ENCODE measurements around the gene SPSB3.

The SPSB3 gene

GRCh38 chr16:1765826-1766225, 16.5 kb downstream of the SPSB3 start:
- no peak for DNase-seq

- DNase-seq: no peak
These were observed 17.4 kb downstream of the SPSB3 start for GRCh38 chr16:1764971-1765370.

DNA sequence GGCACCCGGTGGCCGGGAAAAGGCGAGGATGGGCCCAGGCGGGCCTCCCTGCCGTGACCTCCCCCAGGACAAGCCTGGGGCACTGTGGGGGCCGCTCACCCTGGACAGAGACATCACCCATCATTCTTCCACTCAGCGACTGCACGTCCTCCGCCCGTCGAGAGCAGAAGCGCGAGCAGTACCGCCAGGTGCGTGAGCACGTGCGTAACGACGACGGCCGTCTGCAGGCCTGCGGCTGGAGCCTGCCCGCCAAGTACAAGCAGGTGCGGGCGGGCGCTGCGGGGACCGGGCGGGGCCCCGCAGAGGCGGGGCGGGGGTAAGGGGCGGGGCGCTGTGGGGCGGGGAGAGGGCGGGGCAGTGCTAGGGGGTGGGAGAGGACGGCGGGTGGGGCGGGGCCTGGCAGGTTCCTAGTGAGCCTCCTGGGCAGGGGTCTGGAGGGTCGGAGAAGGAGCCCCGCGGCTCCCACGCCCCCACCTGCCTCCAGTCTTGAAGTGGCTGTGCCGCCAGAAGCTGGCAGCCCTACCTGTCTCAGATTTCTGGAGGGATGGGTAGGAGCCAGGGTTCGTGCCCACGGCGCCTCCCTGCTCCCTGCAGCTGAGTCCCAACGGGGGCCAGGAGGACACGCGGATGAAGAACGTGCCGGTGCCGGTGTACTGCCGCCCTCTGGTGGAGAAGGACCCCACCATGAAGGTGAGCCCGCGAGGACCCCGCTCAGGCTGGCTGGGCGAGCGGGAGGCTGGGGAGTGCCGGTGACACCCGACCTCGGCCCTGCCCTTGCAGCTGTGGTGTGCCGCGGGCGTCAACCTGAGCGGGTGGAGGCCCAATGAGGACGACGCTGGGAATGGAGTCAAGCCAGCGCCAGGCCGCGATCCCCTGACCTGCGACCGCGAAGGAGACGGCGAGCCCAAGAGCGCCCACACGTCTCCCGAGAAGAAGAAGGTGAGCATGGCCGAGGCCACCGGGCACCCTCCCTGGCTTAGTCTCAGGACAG, 18.6 kb downstream of the SPSB3 start:
- peak in 3 of 51 donors; percentile 16 to 27 (median 16) for DNase-seq

GRCh38 chr16:1762879-1763520, 19.4 kb downstream of the SPSB3 start:
- DNase-seq: no peak

DNA sequence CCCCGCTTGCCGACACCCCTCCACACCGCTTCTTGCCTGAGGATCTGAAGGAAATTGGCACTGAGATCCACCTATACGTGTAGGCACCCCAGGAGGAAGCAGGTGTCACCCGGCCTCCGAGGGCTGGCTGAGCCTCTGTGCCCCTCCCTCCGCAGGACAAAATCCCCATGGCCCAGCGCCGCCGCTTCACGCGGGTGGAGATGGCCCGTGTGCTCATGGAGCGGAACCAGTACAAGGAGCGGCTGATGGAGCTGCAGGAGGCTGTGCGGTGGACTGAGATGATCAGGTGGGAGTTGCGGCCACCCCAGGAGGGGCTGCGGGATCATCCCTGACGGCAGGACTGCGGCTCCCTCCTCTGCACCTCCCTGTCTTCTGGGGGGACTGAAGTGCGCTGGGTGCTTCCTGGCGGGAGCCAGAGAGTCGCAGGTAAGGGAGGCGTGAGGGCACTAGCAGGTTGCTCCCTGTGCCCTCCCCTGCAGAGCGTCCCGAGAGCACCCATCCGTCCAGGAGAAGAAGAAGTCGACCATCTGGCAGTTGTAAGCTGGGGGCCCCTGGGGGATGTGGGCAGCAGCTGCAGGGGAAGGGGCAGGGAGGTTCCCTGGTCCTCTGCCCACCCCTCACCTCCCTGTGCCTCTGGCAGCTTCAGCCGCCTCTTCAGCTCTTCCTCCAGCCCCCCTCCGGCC, 20.0 kb downstream of the SPSB3 start:
- no peak for DNase-seq

GRCh38 chr16:1761751-1762150, 20.6 kb downstream of the SPSB3 start:
- DNase-seq: no peak

DNA sequence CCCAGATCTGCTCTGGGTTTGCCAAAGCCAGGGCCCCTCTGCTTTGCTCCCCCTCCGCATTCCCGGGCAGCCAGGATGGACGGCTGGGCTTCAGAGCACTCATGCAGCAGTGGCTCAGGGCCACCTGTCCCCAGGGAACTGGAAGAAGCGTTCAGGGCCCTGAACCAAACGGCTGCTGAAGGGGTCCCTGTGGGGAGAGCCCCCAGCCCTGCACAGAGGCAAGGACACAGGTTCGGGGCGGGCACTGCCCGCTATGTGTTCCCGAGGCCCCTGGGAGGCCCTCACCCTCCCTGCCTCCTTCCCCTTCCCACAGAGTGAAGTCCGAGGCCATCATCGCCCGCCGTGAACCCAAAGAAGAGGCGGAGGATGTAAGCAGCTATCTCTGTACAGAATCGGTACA, 21.5 kb downstream of the SPSB3 start:
- DNase-seq: no peak

DNA sequence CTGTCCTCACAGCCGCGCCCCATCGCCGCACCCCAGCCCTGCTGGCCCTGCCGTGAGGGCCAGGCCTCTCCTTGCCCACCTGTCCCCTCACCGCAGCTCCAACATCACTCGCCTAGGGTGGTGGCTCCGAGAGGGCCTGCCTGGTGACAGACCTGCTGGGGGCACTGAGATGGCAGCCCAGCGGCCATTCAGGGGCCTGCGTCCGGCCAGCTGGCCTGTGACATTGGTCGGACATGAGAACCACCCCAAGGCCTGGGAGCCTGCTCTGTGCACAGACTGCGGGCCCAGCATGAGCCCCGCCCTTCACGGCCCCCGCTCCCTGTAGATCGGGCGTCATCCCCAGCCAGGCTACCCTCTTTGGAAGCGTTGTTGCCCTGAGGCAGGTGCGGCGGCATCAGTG, 22.9 kb downstream of the SPSB3 start:
- no peak for DNase-seq

DNA sequence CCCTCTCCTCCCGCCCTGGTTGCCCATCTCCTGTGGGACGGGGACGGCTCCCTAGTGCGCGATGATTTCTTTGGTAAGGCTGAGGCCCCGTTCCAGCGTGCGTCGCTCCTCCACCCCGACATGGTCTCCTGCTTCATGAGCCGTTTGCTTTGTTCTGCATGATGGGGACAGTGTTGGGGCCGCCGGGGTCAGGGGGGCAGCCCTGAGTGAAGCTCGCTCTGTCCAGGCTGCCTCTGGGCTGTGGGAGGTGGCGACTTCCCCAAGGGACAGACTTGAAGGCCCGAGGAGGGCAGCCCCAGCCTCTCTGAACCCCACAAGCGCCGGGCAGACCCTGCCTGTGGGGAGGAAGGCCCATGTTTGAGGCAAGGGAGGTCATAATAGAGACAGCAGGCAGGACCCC, 23.4 kb downstream of the SPSB3 start:
- no peak for DNase-seq

- no peak for DNase-seq
These were observed 24.5 kb downstream of the SPSB3 start for GRCh38 chr16:1757714-1758461.

DNA sequence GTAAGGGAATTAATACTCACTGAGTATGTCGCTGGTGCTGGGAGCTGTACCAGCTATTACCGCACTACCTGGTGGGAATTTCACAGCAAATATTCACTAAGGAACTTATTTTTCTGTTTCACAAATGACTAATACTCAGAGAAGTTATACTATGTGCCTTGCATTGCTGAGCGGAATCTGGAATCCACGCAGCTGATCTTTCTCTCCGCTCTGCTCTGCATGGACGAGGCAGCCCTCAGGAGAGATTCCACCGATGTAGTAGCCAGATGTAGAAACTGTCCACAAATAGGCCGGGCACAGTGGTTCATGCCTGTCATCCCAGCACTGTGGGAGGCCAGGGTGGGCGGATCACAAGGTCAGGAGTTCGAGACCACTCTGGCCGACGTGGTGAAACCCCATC, 28.2 kb downstream of the SPSB3 start:
- DNase-seq: no peak

DNA sequence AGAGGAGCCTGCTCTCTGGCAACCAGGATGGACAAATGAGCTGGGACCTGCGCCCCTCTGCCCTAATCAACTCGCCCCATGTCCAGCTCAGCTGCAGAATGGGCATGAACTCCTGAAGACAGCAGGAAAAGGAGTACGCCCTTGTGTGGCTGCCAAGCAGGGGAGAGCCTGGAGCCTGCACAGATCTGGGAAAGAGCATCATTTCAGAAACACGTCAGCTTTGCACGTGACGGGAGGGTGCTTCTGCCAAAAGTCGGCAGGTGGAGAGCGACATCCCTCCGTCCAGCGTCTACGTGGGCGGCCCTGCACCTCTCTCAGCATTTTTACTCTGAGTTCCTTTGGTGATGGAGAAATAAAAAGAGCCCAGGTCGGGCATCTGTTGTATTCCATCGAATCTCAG, 29.5 kb downstream of the SPSB3 start:
- DNase-seq: no peak

- DNase-seq: no peak
These were observed 30.4 kb downstream of the SPSB3 start for GRCh38 chr16:1751946-1752345.

GRCh38 chr16:1749152-1750117, 32.9 kb downstream of the SPSB3 start:
- DNase-seq: no peak

- DNase-seq: no peak
These were observed 34.4 kb downstream of the SPSB3 start for GRCh38 chr16:1747934-1748333.

- DNase-seq: no peak
These were observed 35.6 kb downstream of the SPSB3 start for GRCh38 chr16:1746693-1747195.

GRCh38 chr16:1745900-1746692, 36.3 kb downstream of the SPSB3 start:
- no peak for DNase-seq

DNA sequence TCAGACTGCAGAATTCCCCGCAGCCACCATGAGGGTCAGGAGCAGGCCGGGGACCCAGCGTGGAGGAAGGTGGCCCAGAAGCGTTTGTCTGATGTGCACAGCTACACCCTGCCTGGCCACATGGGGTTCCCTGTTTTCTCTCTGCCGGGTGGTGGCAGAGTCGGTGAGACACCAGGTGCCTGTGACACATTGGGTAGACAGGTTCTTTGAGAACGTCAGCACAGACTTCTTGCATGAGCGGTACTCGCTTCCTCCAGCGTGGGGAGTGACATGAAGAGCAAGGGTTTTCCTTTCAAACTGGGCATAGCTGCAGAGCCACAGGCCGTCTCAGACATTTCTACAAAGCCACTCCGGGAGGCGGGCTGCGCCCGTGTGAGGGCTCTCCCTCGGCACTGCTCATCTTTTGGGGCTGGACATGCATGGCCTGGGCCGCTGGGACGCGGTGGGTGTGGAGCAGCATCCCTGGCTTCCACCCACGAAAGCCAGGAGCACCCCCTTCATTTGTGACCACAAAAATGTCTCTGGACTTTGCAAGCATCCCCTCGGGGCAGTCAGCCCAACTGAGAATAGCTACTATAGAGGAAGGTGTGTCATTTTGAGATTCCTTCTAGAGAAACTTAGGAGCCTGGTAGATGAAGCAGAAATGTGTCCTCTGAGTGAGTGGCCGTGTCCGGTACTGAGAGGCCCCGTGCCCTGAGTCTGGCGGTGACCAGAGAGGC, 37.0 kb downstream of the SPSB3 start:
- no peak for DNase-seq
